ENCODE data around the gene PCDH19.

The PCDH19 gene

DNA sequence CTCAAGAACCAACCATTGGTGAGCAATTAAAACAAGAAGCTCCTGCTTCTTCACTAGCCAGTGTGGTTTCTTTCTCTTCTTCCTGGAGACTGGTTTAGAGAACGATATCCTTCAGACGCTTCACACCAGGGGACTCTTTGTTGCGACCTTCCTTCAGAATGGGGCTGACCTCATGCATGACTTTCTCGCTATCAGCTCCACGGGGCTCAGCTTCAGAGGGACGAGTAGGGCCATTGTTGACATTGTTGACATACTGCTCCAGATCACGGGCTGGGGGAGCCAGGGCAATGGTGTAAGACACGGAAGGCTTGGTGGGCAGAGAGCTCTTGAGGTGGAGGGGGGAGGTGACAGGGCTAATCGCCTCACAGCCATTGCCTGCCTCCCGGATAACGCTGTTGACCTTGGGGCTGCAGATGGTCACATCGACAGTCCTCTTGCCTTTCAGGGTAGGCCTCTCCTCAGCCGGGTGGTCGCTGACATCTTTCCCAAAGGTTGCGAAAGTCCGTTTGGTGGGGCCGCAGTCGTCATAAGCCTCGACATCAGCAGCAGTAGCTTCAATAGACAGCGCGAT is 113.8 kb downstream of the PCDH19 start:
- no peak for DNase-seq (ENCODE audit: low read depth)

DNA sequence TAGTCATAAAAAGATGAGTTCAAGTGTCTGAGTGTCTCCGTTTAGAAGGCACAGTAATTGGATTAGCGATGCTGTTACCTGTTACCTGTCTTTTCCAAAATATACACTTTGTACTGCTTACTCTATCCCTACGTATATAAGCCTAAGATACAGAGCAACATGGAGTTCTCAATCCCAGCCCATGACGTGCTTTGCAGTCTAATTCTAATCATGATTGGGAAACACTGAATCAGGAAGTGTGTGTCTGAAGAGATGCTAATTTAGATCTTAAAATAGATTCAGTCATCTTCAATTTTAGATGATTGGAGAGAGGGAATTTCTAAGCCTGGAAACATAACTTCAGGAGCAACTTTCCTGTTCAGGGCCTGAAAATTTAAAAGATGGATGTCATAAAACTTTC is 115.1 kb downstream of the PCDH19 start:
- DNase-seq (ENCODE audit: low read depth), result no peak

DNA sequence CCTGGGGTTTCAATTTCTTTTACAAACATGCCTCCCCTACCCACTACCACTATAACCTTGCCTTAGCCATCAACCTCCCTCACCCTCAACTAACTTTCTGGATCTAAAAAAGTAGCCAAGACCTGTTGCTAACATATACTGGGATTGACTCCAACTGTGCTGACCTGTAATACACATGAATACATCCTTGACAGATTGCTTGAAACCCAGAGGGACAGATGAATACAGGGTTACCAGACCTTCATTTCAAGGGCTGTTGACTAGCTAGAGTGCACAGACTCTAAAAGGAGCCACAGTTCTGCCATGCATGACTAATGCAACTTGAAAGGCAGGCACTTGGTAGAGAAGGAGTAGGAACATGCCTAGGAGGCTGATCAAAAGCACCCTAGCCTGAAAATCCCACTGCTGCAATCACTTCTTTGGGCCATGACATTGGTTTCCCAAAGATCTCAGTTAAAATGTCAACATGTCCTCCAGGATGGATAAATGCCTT is 121.0 kb downstream of the PCDH19 start:
- no peak for DNase-seq (ENCODE audit: low read depth)

DNA sequence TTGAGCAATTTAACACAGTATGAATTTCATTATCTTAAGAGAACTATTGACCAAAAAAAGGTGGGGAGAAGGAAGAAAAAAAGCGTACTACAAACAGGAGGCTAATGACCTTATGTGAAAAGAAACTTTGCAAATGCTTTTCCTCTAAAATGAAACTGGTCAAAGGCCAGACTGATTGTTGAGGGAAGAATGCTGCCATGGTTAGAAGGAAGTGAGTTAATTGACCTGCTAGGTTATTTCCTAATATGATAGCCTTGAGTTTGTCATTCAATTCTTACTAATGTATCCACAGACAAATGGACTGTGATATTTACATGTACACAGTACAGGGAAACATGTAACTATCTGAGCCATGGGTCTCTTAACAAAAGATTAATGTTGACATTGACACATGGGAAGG is 132.8 kb downstream of the PCDH19 start:
- DNase-seq (ENCODE audit: low read depth), result no peak

DNA sequence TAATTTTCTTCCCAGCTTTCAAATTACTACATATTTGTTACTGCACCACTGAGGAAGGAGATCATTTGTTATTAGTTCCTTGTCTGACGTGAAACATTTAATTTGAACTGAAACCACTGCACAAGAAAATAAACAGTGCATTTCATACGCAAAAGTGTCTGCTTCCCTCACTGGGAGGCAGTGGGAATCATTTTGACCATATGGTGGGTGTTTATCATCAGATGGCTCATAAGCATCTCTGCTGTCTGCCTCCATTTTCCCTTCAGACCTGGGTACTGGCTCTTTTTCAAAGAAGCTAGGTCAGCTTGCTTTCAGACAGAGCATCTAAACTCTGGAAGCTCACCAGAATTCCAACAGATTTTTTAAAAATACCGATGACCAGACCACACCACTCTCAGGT is 135.2 kb downstream of the PCDH19 start:
- DNase-seq (ENCODE audit: low read depth), result no peak

DNA sequence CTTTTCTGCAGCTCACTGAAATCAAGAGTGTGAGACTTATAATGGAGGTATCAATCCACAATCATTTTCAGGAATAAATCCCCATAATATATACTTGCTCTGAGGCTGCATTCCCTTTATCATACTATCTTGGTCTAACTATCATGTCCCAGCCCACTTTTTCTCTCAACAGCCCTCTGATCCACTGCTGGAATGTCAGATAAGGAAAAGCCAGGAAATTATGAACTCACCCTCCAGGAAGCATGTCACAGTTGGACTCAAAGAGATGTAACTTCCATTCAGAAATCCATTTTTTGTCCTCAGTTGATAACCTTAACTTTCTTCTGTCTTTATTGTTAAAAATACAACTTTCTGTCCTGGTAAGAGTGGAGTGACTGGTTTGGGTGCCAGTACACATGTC is 144.9 kb downstream of the PCDH19 start:
- no peak for DNase-seq (ENCODE audit: low read depth)

DNA sequence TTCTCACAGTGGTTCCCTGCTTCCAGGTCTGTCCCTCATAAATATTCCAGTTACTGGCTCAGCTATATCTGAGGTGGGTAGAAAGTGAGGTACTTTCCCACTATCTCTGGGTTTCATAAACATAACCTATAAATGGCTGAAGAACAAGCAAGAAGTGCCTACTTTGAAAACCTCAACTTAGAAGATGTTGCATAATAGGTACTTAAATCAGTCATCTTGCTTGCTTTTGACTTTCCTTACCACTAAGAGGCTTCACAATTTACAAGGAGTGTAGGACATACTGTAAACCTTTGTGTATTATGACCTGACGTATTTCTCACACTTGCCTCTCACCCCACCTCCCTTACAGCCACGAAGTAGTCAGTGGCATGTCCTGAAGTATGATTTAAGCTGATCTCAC is 145.9 kb downstream of the PCDH19 start:
- no peak for DNase-seq (ENCODE audit: low read depth)

DNA sequence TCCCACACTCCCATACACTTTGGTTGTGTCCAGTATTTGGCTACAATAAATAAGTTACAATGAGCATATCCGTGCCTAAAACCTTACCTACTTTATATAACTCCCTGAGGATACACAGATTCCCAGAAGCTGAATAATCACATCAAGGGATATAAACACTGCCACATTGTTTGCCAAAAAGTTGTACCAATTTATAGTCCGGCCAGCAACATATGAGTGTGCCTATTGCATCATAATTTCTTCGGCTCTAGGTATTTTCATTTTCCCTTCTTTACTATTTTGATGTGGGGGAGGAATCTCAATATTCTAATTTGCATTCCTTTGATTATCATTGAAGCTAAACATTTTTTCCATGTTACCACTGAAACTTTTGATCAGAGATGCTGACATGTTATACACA is 146.4 kb downstream of the PCDH19 start:
- no peak for DNase-seq (ENCODE audit: low read depth)

DNA sequence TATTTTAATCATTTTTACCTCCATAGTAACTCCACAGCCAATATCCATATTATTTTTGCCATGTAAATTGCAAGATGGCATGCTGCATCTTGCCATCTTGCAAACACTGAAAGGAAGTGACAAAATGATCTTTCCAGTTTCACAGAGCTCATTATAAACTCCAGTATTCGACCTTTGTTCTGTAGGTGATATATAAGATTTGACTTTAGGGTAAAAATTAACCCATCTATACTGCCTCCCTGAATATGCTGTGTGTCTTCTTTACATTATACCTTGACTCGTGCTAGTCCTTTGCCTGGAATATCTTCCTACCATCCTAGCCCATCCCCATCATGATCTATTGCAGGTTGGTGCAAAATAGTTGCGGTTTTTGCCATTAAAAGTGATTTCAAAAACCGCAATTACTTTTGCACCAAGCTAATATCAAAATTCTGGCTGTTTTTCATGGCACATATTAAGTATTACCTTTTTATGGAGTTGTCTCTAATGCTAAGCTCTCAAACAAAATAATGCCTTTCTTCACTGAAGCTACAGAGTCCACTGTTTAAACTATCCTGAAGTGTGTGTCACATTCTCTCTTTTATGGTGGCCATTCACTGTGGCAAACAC is 161.1 kb downstream of the PCDH19 start:
- no peak for DNase-seq (ENCODE audit: low read depth)

DNA sequence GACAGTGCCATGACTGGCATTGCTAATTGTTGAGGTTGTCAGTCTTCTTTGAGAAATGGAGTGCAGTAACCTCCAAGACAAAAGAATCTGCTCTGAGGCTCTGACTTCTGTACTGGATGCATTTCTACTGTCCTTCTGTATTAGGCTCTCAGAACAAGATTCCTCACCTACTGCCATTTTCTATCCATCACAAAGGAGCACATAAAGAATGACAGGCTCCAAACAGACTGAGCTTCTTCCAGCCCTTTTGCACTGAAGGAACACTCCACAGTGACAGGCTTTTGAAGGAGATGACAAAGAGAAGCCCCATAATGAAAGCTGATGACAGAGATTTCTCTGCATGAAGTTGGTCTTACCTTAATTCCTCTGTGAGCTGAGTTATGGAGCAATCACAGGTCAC is 162.2 kb downstream of the PCDH19 start:
- DNase-seq (ENCODE audit: low read depth), result no peak

DNA sequence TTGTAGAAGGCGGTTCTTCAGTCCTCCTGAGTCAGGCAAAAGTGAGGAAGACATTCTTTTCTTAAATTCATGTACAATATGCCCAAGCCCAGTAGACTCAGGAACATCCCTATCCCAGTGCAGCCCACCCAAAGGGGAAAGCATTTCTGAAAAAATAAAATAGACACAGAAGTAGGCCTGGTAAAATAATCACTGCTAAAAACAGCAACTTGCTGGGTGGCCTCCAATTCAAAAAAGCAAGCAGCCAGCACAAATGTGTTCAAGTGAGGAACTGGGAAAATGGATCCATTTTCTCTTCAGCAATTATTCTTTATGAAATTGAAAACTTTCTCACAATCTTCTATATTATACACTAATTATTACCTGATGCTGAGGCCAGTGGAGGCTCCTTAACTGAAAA is 165.4 kb downstream of the PCDH19 start:
- DNase-seq (ENCODE audit: low read depth), result no peak
